A673 (cell line): ENCODE measurements around the gene RNF34. TPM values are rescaled to one million over a fixed set of nuclear protein-coding genes. Genes with fewer than 3 reads are reported as not detected.

ENCODE experiments used
- BruUV-seq: library from RNA; stranded (reverse); fragments of 400-500 nt; replicated peaks from 2 replicates; lab custom pipeline; 2021; lab: Mats Ljungman, UMichigan
- CTCF ChIA-PET: fragments of 300-600 bp; sonication (Branson Sonifier 250); formaldehyde crosslinking; loops from one replicate; lab custom pipeline; 2022; ENCODE audit warnings: antibody characterized with exemption; lab: Charles Lee
- POLR2A ChIA-PET: fragments of 300-600 bp; sonication (Branson Sonifier 250); formaldehyde crosslinking; loops from one replicate; lab custom pipeline; 2022; ENCODE audit warnings: antibody characterized with exemption; ENCODE audit not compliant: low non-redundant PET; lab: Charles Lee
- DNase-seq: peaks from one replicate; pipeline ENCODE4 v3.0.0-alpha.2; 2015; ENCODE audit warnings: low spot score
- H3K27ac ChIP-seq: fragments of 200-600 bp; sonication (generic); 2 replicates; pipeline ENCODE4 v1.5.1; 2016; ENCODE audit warnings: mixed run types, low read depth, mild to moderate bottlenecking, mixed read lengths, antibody characterized with exemption, low read length; ENCODE audit not compliant: poor library complexity, severe bottlenecking
- H3K27me3 ChIP-seq: fragments of 200-600 bp; sonication (generic); replicated peaks from 2 replicates; pipeline ENCODE4 v1.6.1; 2017; ENCODE audit warnings: mixed run types, low read depth, mild to moderate bottlenecking, mixed read lengths, antibody characterized with exemption, low read length; ENCODE audit not compliant: insufficient read depth, poor library complexity
- H3K36me3 ChIP-seq: fragments of 200-600 bp; sonication (generic); 2 replicates; pipeline ENCODE4 v1.6.1; 2016; ENCODE audit warnings: mixed run types, mild to moderate bottlenecking, mixed read lengths, antibody characterized with exemption, low read length; ENCODE audit not compliant: insufficient read depth, poor library complexity, severe bottlenecking
- H3K4me1 ChIP-seq: fragments of 200-600 bp; sonication (generic); 2 replicates; pipeline ENCODE4 v1.6.1; 2017; ENCODE audit warnings: mixed run types, mild to moderate bottlenecking, mixed read lengths, antibody characterized with exemption, low read length; ENCODE audit not compliant: insufficient read depth, poor library complexity, severe bottlenecking
- H3K4me3 ChIP-seq: fragments of 200-600 bp; sonication (generic); 2 replicates; pipeline ENCODE4 v1.5.1; 2016; ENCODE audit warnings: low read depth, mixed run types, mild to moderate bottlenecking, mixed read lengths, low read length; ENCODE audit not compliant: poor library complexity, severe bottlenecking
- H3K9me3 ChIP-seq: fragments of 200-600 bp; sonication (generic); 2 replicates; pipeline ENCODE4 v1.6.1; 2016; ENCODE audit warnings: mixed run types, low read depth, mild to moderate bottlenecking, mixed read lengths, antibody characterized with exemption, low read length; ENCODE audit not compliant: poor library complexity, severe bottlenecking
- CTCF ChIP-seq: fragments of 300-800, 200-600 bp; sonication (generic); conservative IDR thresholded peaks from 2 replicates; pipeline ENCODE4 v1.5.1; 2017; ENCODE audit warnings: low read depth, mild to moderate bottlenecking, antibody characterized with exemption, low read length, moderate library complexity, mixed read lengths
- EZH2 ChIP-seq: fragments of 200-600 bp; sonication (generic); IDR thresholded peaks from 2 replicates; pipeline ENCODE4 v1.6.1; 2017; ENCODE audit warnings: borderline replicate concordance, low read depth, mild to moderate bottlenecking, mixed read lengths, antibody characterized with exemption, low read length; ENCODE audit not compliant: poor library complexity, severe bottlenecking
- intact Hi-C: fragments of 100-400 bp; cut with micrococcal nuclease; formaldehyde crosslinking; loops from one replicate; pipeline ENCODE4 v1.10.0; 2022; ENCODE audit not compliant: unreplicated experiment
- total RNA-seq: library from RNA; stranded (reverse); gene quantifications from 2 replicates; pipeline ENCODE4 v1.2.3, GENCODE V29; 2021

Gene RNF34
- total RNA-seq, 1 experiment from 2014 or later = 54.6 TPM

GRCh38 chr12:121448771-121449315 is 48.9 kb downstream of the RNF34 start:
- Histone ChIP-seq H3K36me3 (peaks cover 6% of the 10 kb centered on the region), H3K9me3 (no peaks in the 10 kb centered on the region), H3K4me1 (no peaks in the 10 kb centered on the region), H3K27me3 (no peaks in the 10 kb centered on the region), H3K27ac (no peak overlapping the region), H3K4me3 (no peak overlapping the region)
- no TSS peak for BruUV-seq
- POLR2A ChIA-PET = no interaction called here
- no peak for DNase-seq
- no peak for TF ChIP-seq EZH2
- TF ChIP-seq CTCF = no peak
- CTCF ChIA-PET = no interaction called here
- intact Hi-C loops = no loop called here

- Histone ChIP-seq H3K9me3 (no peaks in the 10 kb centered on the region), H3K36me3 (peaks cover 6% of the 10 kb centered on the region), H3K4me3 (no peak overlapping the region), H3K4me1 (no peaks in the 10 kb centered on the region), H3K27me3 (no peaks in the 10 kb centered on the region), H3K27ac (peak overlapping the region; percentile 16)
- POLR2A ChIA-PET = no interaction called here
- intact Hi-C loops = no loop called here
- DNase-seq = no peak
- CTCF ChIA-PET = no interaction called here
- no TSS peak for BruUV-seq
- no peak for TF ChIP-seq EZH2
- TF ChIP-seq CTCF = no peak
These were observed 52.0 kb downstream of the RNF34 start for GRCh38 chr12:121451961-121452339.

- no peak for DNase-seq
- Histone ChIP-seq H3K27me3 (no peaks in the 10 kb centered on the region), H3K4me3 (no peak overlapping the region), H3K36me3 (peaks cover 6% of the 10 kb centered on the region), H3K27ac (peak overlapping the region; percentile 16), H3K9me3 (no peaks in the 10 kb centered on the region), H3K4me1 (no peaks in the 10 kb centered on the region)
- CTCF ChIA-PET = no interaction called here
- POLR2A ChIA-PET = no interaction called here
- intact Hi-C loops = no loop called here
- BruUV-seq = no TSS peak
- TF ChIP-seq EZH2 (no peak), CTCF (no peak)
These were observed 52.5 kb downstream of the RNF34 start for GRCh38 chr12:121452340-121452984.
